Right renal cortex interstitium (tissue), 3 donors: Measurements from ENCODE around the gene PTPRT. TPM values are rescaled to one million over a fixed set of nuclear protein-coding genes. Genes with fewer than 3 reads are reported as not detected.

Source experiments
- DNase-seq, 3 donors: peaks; one replicate each; pipeline ENCODE4 v3.0.0-alpha.2; 2013; ENCODE audit warnings: low read depth in 3 of 3, low spot score in 2 of 3
- polyA plus RNA-seq, 3 donors: library from polyadenylated mRNA; unstranded; fragments of 120-200 nt; gene quantifications; one replicate each; pipeline ENCODE4 v1.2.1, GENCODE V29; 2013; ENCODE audit not compliant: insufficient read length in 3 of 3

Gene PTPRT
- polyA plus RNA-seq, 3 donors, result 0.33 to 1.4 (median 1.0) TPM

- no peak for DNase-seq
Observed at GRCh38 chr20:42510686-42511085, 679.0 kb downstream of the PTPRT start.

DNA sequence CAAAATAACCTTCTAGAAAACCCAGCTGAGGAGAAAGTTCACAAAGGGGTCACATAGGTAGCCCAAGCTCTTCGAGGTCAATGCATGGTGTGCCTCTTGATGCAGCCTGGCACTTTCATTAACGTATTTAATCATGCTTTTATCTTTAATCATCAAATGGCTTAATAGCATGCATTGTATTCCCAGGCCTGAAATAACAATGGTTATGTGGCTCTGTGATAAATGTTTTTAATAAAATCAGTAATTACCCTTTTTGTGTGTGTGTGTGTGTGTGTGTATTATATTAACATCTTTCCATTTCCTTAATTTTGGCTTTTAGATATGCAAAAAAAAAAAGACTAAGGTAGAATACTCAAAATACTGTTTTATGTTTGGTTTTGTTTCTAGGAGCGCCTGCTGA, 681.8 kb downstream of the PTPRT start:
- DNase-seq, result no peak

DNA sequence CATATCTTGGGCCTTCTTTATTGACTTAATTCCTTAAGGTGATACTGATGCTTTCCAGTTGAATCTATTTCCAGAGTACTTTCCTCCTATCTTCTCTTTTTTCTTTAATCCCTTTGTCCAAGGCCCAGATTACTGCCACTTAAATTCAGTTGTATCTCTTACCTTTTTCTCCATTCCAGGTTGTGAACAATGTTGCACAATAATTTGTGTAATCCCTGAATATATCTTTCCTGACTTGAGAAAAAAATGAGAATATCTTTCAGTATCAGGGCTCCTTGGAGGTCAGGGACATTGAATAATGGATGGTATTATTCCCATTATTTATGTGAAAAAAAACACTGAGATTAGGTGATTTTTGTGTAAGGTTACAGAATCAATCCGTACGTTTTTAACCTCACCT, 683.3 kb downstream of the PTPRT start:
- no peak for DNase-seq

- DNase-seq, result no peak
Observed at GRCh38 chr20:42502591-42502990, 687.1 kb downstream of the PTPRT start.

DNA sequence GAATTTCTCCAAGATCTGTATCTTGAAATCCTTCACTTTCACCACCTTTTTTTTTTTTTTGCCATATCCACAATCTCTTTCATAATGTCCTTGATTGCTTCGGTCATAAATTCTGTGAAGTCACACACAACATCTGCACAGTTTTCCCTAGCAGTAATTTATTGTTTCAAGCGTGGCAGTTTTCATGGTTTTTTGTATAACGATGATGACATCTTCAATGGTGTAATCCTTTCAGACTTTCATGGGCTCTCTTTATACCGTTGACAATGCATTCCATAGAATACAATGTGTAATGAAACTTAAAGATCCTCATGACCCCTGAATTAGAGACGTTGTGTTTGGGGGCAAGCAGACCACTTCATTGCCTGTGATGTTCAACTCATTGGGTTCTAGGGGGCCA, 693.1 kb downstream of the PTPRT start:
- no peak for DNase-seq

- DNase-seq, result no peak
Observed at GRCh38 chr20:42494290-42494689, 695.4 kb downstream of the PTPRT start.

DNA sequence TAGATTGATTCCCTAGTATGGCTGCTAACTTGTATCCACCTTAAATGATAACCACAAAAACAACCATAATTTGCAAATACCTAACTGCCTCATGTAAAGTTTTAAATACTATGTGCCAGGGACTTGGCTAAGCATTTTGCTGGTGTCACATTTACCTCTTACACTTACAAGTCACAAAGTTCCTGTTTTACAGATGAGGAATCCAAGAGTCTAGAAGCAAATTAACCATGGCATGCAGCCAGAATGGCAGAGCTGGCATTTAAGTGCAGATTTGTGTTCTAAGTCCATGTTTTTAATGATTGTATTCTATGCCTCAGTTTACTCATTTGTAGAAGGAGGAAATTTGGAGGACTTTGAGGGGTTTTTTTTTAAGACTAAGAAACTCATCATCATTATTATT, 696.7 kb downstream of the PTPRT start:
- DNase-seq, result no peak

DNA sequence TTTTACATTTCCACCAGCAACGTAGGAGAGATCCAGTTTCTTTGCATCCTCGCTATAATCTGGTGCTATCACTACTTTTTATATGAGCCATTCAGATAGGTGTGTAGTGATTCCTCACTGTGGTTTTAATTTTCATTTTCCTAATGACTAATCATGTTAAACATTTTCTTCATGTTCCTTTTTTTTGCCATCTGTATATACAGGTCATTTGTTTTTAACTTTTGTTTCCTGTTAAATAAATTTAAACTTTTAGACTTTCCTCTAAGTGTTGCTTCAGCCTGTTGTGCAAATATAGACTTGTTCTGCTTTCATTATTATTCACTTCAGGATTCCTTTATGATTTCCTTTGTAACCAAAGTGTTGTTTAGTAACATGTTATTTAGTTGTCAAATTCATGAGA, 697.4 kb downstream of the PTPRT start:
- DNase-seq, result no peak

DNA sequence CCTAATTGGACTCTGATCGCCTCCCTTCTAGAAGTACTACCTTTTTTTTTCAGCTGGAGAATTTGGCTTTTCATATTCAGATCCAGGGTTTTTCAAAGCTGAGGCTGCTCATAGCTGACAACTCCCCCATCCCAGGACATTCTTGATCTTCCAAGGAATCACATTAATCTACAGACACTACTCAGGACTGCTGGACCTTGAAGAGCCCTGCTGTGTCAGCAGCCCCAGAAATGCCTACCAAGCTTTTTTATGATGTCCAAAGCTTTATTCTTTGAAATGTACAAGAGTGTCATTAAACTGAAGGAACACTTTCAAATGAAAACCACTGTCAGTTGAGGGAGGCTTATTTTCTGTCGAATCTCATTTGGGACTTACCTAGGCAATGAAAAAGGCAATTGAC, 704.1 kb downstream of the PTPRT start:
- DNase-seq, result peak in 2 of 3 donors; percentile 5 to 18

DNA sequence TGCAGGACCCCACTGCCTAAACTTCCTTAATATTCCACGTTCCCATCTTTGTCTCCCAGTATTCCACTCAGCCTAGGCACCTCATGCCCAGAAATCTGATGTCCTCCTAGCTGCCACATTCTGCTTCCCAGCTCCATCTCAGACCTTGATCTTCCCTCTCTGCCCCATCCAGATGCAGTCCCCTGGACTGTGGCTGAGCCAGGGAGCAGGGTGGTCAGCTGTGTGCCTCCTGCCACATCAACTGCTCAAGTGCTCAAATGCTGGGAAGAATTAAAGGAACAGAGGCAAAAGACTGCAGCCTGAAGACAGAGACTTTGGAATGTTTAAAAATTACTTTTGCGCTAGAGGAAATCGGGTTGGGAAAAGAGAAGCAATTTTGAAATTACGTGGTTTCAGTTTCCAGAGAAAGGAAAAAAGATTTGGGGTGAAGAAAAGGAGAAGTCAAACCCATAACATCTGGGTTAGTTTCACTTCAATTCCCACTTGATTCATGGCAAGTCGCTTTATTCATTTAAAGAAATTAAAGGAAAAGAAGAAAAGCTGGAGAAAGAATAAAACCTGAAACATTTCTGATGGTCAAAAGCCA, 704.8 kb downstream of the PTPRT start:
- no peak for DNase-seq

DNA sequence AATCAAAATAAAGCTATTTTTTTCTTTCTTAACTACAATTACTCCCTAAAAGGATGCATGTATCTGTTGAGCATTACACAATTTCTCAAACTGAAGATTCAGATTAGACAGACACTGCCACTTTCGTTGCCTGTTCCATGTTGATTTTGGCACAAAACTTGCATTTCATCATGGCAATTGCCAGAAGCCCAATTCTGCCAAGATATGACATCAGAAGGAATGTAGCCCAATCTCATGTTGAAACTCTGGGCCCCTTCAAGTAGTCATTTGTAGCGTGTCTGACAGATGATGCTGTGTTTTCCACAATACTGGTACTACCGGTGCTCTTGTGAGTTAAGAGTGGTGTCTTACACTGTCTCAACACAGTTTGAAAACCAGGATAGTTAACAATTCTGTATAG, 705.4 kb downstream of the PTPRT start:
- DNase-seq, result no peak

DNA sequence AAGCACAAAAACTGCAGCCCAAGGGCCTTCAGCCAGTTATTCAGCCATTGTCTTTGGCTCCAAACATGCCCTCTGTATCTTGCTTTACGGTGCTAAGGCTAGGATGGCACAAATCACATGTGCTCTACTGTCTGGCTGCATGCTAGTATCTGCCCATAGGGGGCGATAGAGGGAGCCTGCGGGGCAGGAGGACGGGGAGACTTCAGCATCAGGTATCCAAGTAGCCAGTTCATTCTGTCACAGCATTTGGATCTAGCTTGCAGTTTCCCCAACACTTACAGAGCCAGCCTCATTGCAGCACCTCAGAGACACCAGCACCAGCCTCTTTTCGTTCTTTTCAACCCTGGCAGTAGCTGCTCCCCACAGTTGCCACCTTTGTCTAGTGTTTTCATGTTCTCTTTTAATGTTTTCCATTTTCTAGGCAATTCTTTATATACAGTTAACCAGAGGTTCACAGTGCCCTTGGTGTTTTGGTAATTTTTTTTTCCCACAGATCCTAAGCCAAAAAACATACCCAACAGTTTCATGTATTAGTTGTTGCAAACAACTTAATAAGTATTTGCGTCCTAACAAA, 705.9 kb downstream of the PTPRT start:
- DNase-seq, result no peak

GRCh38 chr20:42482808-42483207, 706.9 kb downstream of the PTPRT start:
- DNase-seq, result no peak

DNA sequence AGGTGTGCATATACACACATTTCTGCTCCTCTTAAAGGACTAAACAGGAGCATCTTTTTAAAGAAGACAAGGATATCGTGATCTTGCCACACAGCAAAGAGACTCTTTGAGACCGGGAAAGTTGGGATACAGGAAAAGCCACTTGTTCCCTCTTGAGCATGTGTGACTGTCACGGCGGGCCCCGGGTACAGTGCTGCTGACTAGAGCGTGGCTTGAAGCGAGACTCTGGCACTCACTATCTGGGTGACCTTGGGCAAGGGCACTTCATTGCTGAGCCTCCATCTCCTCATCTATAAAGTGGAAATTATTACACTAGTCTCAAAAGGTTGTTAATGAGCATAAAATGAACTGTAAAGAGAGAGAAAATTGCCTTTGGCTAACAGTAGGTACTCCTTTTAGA, 713.9 kb downstream of the PTPRT start:
- DNase-seq, result no peak

DNA sequence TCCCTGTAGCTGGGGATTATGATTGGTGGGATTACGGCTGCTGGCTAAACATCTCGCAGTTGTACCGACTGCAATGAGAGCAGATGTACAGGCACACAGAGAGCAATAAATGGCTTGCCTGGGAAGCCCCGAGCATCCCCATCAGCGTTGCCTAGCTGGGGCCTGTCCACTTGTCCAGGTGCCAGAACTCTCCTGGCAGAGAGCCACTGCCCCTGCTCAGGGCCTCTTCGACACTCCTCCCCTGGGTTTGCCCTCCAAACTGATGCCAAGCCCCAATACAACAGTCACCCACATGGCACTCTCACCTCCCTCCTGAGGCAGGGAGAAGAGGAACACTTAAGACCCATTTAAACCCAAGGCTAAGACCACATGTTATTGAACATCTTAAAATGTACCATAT, 715.1 kb downstream of the PTPRT start:
- DNase-seq, result no peak

GRCh38 chr20:42472198-42472597, 717.5 kb downstream of the PTPRT start:
- no peak for DNase-seq

DNA sequence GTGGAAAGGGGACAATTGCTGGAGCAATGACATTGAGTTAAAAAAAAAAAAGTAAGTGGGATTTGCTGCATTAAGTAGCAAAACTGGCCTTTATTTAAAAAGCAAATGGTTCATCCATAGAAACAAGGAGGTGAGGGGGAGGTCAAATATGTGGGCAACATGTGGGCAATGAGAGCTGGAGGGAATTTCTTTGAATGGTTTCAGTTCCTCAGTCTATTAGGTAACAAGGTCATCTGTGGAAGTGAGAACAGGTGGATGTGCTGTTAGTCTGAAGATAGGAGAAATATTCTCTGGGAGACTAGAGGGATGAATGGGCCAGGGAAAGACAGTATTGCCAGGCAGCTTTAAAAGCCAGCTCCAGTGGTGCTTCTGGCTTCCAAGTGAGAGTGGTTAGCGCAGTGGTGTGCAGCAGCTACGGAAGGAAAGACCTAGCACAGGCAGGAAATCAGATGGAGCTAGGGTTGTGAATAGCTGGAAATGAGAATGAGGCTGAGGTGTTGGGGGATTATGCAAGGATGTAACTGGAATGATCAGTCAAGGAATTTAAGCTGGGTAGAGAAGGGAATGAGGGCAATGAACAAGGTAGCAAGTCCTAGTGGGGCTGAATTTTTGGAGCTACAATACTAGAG, 727.6 kb downstream of the PTPRT start:
- no peak for DNase-seq

GRCh38 chr20:42461291-42461690, 728.4 kb downstream of the PTPRT start:
- DNase-seq, result no peak

DNA sequence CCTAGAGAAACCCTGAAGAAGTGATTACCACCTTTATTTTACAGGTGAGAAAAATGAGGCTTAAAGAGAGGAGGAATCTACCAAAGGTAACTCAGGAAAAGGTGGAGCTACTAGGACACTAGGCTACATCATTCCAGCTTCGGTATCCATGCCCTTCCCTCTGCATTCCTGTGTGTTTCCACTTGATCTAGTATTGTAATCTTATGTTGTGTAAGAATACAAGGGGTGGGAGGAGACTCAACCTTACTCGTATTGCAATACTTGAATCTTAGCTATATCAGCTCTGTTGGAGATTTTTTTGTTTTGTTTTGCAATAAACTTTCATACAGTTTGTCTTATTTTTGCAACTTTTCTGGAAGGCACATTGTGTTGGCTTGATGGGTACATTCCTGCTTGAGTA, 742.4 kb downstream of the PTPRT start:
- no peak for DNase-seq

GRCh38 chr20:42444799-42445198, 744.9 kb downstream of the PTPRT start:
- DNase-seq, result no peak

- no peak for DNase-seq
Observed at GRCh38 chr20:42443200-42443599, 746.5 kb downstream of the PTPRT start.

- DNase-seq, result no peak
Observed at GRCh38 chr20:42442716-42443115, 747.0 kb downstream of the PTPRT start.
